Measurements from ENCODE around the gene PDE6H. TPM values are rescaled to one million over a fixed set of nuclear protein-coding genes. Genes with fewer than 3 reads are reported as not detected.

The PDE6H gene
- polyA plus RNA-seq, 2 of the 4 experiments (the other 2 are of a cell fraction): not detected

GRCh38 chr12:14953752-14954151 is 19.1 kb upstream of the PDE6H start:
- Histone ChIP-seq H3K9me3 (no peaks in the 10 kb centered on the region), H3K4me3 (no peak overlapping the region), H3K4me1 (peaks cover 22% of the 10 kb centered on the region), H3K4me2 (no peak overlapping the region), H3K27ac (no peak overlapping the region)
- FAIRE-seq: no peak
- DNase-seq (ENCODE audit: low read depth in 1 of 2, low spot score in 1 of 2): no peak
- 80% methylated on average over 1 of the region's 1 CpG for WGBS (ENCODE audit: missing lambda C conversion rate)
- POLR2A ChIA-PET: no interaction called here
- no peak for TF ChIP-seq EHMT2 (IDR thresholded peaks at IDR 0.05; ENCODE audit: low read depth)
- no peak for TF ChIP-seq ATOH8 (CRISPR knock-in tag; IDR thresholded peaks at IDR 0.05; ENCODE audit: low read depth)
- TF ChIP-seq HDAC2 (IDR thresholded peaks at IDR 0.05): no peak
- TF ChIP-seq BHLHE40 (IDR thresholded peaks at IDR 0.05; ENCODE audit: low read depth, low read length): no peak
- TF ChIP-seq HMGXB4 (CRISPR knock-in tag; IDR thresholded peaks at IDR 0.05; ENCODE audit: borderline replicate concordance): no peak
- TF ChIP-seq ZFP36 (IDR thresholded peaks at IDR 0.05; ENCODE audit: borderline replicate concordance, partially characterized antibody): no peak
- TF ChIP-seq MAZ (IDR thresholded peaks at IDR 0.05; ENCODE audit: borderline replicate concordance, low read depth, low read length): no peak
- TF ChIP-seq TP53 (CRISPR knock-in tag; IDR thresholded peaks at IDR 0.05): no peak
- TF ChIP-seq ZSCAN20 (CRISPR knock-in tag; IDR thresholded peaks at IDR 0.05): no peak
- no peak for TF ChIP-seq ESRRA (IDR thresholded peaks at IDR 0.05; ENCODE audit: borderline replicate concordance, low read length)
- no peak for TF ChIP-seq EHF (CRISPR knock-in tag; IDR thresholded peaks at IDR 0.05)
- TF ChIP-seq POLR2A (IDR thresholded peaks at IDR 0.05; ENCODE audit: low read length): no peak
- no peak for TF ChIP-seq RCOR1 (IDR thresholded peaks at IDR 0.05; ENCODE audit: low read depth, low read length)
- no peak for TF ChIP-seq HES2 (IDR thresholded peaks at IDR 0.05)
- no peak for TF ChIP-seq ZC3H11A (IDR thresholded peaks at IDR 0.05)
- no peak for TF ChIP-seq MAFK (IDR thresholded peaks at IDR 0.05; ENCODE audit: partially characterized antibody)
- TF ChIP-seq E2F6 (IDR thresholded peaks at IDR 0.05; ENCODE audit: borderline replicate concordance, low read depth): no peak
- no peak for TF ChIP-seq FOXS1 (CRISPR knock-in tag; IDR thresholded peaks at IDR 0.05)
- no peak for TF ChIP-seq GATA3 (IDR thresholded peaks at IDR 0.05; ENCODE audit: borderline replicate concordance)
- TF ChIP-seq JUNB (IDR thresholded peaks at IDR 0.05): no peak
- no peak for ATAC-seq
- CTCF ChIA-PET: no interaction called here

- no peaks in the 10 kb centered on the region for H3K9me3 ChIP-seq
- WGBS (ENCODE audit: missing lambda C conversion rate): 94% methylated on average over 4 of the region's 4 CpGs
- FAIRE-seq (no peak), DNase-seq (ENCODE audit: low read depth in 1 of 2, low spot score in 1 of 2) (no peak), ATAC-seq (no peak)
- ChIA-PET POLR2A (no interaction called here), CTCF (no interaction called here)
- no peak overlapping the region for H3K4me2 ChIP-seq
- no peak overlapping the region for H3K27ac ChIP-seq
- peaks cover 22% of the 10 kb centered on the region for H3K4me1 ChIP-seq
- no peak overlapping the region for H3K4me3 ChIP-seq
- TF ChIP-seq USF2 (IDR thresholded peaks at IDR 0.05) (no peak), ESRRA (IDR thresholded peaks at IDR 0.05; ENCODE audit: borderline replicate concordance, low read length) (no peak), CHD2 (IDR thresholded peaks at IDR 0.05; ENCODE audit: low read length, partially characterized antibody) (no peak), FOXS1 (CRISPR knock-in tag; IDR thresholded peaks at IDR 0.05) (no peak)
Measured at GRCh38 chr12:14954269-14954668, 18.6 kb upstream of the PDE6H start.

Data from A549 (cell line).